B cell (primary cell): ENCODE results near the gene CYP2W1. TPM values are rescaled to one million over a fixed set of nuclear protein-coding genes. Genes with fewer than 3 reads are reported as not detected.

Experiments used
- ATAC-seq: fragments of 200-7000 bp; cut with Tn5 transposase; one replicate; pipeline ENCODE4 v1.10.0; 2021; ENCODE audit warnings: low read depth, mild to moderate bottlenecking, moderate number of reproducible peaks, moderate library complexity
- CTCF ChIA-PET: fragments of 350-600 bp; sonication (Branson Sonifier 250); formaldehyde crosslinking; loops from one replicate; lab custom pipeline; 2021; ENCODE audit warnings: antibody characterized with exemption, inconsistent platforms; lab: Charles Lee
- POLR2A ChIA-PET: fragments of 350-600 bp; sonication (Branson Sonifier 250); formaldehyde crosslinking; loops from one replicate; lab custom pipeline; 2021; ENCODE audit warnings: antibody characterized with exemption; lab: Charles Lee
- DNase-seq: peaks from one replicate; pipeline ENCODE4 v3.0.0; 2013
- H2AFZ ChIP-seq: 2 replicates; pipeline ENCODE4 v1.6.1; 2012; ENCODE audit warnings: mild to moderate bottlenecking, low read depth, low read length; ENCODE audit not compliant: insufficient read depth, poor library complexity, severe bottlenecking
- H3K27ac ChIP-seq, 2 donors: 1 replicate in 1 of 2; 2 replicates in 1 of 2; pipeline ENCODE4 v1.5.1; 2012 to 2013; ENCODE audit warnings: low read length in 2 of 2, mild to moderate bottlenecking in 2 of 2, moderate library complexity in 1 of 2
- H3K27me3 ChIP-seq, 4 experiments: fragments of 200-600 bp in 1 of 4; sonication (generic) in 1 of 4; replicated peaks in 1 of 4; 1 replicate in 2 of 4; 2 replicates in 2 of 4; pipeline versions ENCODE4 v1.6.1 to v1.7.0; 2013 to 2016; ENCODE audit warnings: low read length in 3 of 4, mild to moderate bottlenecking in 2 of 4, mixed read lengths in 1 of 4, moderate library complexity in 1 of 4; ENCODE audit not compliant: insufficient read depth in 4 of 4, control insufficient read depth in 3 of 4; ENCODE audit errors: control extremely low read depth in 1 of 4
- H3K36me3 ChIP-seq, 2 experiments: replicated peaks in 1 of 2; 1 replicate in 1 of 2; 2 replicates in 1 of 2; pipeline versions ENCODE4 v1.6.1 to v1.7.1; 2013; ENCODE audit warnings: low read length in 1 of 2; ENCODE audit not compliant: insufficient read depth in 2 of 2, control insufficient read depth in 1 of 2; ENCODE audit errors: control extremely low read depth in 1 of 2, extremely low read depth in 1 of 2
- H3K4me1 ChIP-seq, 2 donors: fragments of 200-600 bp in 1 of 2; sonication (generic) in 1 of 2; 1 replicate in 1 of 2; 2 replicates in 1 of 2; pipeline versions ENCODE4 v1.5.1 to v1.6.1; 2013 to 2017; ENCODE audit warnings: low read length in 2 of 2; ENCODE audit not compliant: control insufficient read depth in 2 of 2, insufficient read depth in 2 of 2
- H3K4me2 ChIP-seq: replicated peaks from 2 replicates; pipeline ENCODE3; 2012; ENCODE audit warnings: mild to moderate bottlenecking, low read depth, low read length; ENCODE audit not compliant: poor library complexity, severe bottlenecking
- H3K4me3 ChIP-seq, 5 experiments: fragments of 200-600 bp in 1 of 5; sonication (generic) in 1 of 5; 1 replicate in 3 of 5; 2 replicates in 2 of 5; pipeline versions ENCODE4 v1.5.1 to v1.7.0; 2011 to 2016; ENCODE audit warnings: low read length in 4 of 5, mild to moderate bottlenecking in 4 of 5, low read depth in 2 of 5, control low read depth in 1 of 5, moderate library complexity in 1 of 5; ENCODE audit not compliant: insufficient read depth in 1 of 5; ENCODE audit errors: control extremely low read depth in 1 of 5, extremely low read depth in 1 of 5
- H3K79me2 ChIP-seq: fragments of 200-600 bp; sonication (generic); one replicate; pipeline ENCODE4 v1.6.0; 2016; ENCODE audit warnings: low read length; ENCODE audit not compliant: control insufficient read depth, insufficient read depth
- H3K9ac ChIP-seq: fragments of 200-600 bp; sonication (generic); 2 replicates; pipeline ENCODE4 v1.6.1; 2017; ENCODE audit warnings: mild to moderate bottlenecking, low read length, moderate library complexity
- H3K9me3 ChIP-seq, 3 donors: one replicate each; pipeline versions ENCODE4 v1.6.1 to v1.7.1; 2013; ENCODE audit warnings: low read length in 2 of 3; ENCODE audit not compliant: control insufficient read depth in 2 of 3, insufficient read depth in 1 of 3; ENCODE audit errors: control extremely low read depth in 1 of 3
- H4K20me1 ChIP-seq: 2 replicates; pipeline ENCODE4 v1.6.0; 2012; ENCODE audit warnings: mild to moderate bottlenecking, low read length; ENCODE audit not compliant: insufficient read depth, control insufficient read depth, poor library complexity, severe bottlenecking
- H3K27ac Mint-ChIP-seq: one replicate; pipeline ENCODE4 v1.8.0; 2021; ENCODE audit warnings: mixed read lengths
- H3K27me3 Mint-ChIP-seq: one replicate; pipeline ENCODE4 v1.8.0; 2021; ENCODE audit warnings: mixed read lengths
- H3K4me1 Mint-ChIP-seq: one replicate; pipeline ENCODE4 v1.8.0; 2021; ENCODE audit warnings: mixed read lengths
- H3K4me3 Mint-ChIP-seq: one replicate; pipeline ENCODE4 v1.8.0; 2021; ENCODE audit warnings: mixed read lengths
- H3K9me3 Mint-ChIP-seq: one replicate; pipeline ENCODE4 v1.8.0; 2022; ENCODE audit warnings: mixed read lengths; ENCODE audit not compliant: insufficient read depth
- EZH2 ChIP-seq: IDR thresholded peaks from 2 replicates; pipeline ENCODE4 v1.6.1; 2012; ENCODE audit warnings: borderline replicate concordance, low read depth, mild to moderate bottlenecking, moderate library complexity, low read length; ENCODE audit not compliant: insufficient read depth, poor library complexity, severe bottlenecking
- WGBS: methylation state at CpG from one replicate; pipeline ENCODE4 v1.1.5; 2013; ENCODE audit warnings: missing lambda C conversion rate; ENCODE audit not compliant: insufficient coverage; 5-methylcytosine and 5-hydroxymethylcytosine counted together
- intact Hi-C: fragments of 100-400 bp; cut with micrococcal nuclease; formaldehyde crosslinking; loops from one replicate; pipeline ENCODE4 v1.10.0; 2022
- polyA plus RNA-seq: library from polyadenylated mRNA; depleted of rRNA; stranded (reverse); fragments of >200 nt; gene quantifications from 2 replicates; pipeline ENCODE4 v1.2.3, GENCODE V29; 2012
- total RNA-seq, 2 donors: library from RNA; stranded (reverse); fragments of 120-200 nt in 1 of 2; gene quantifications; 1 replicate in 1 of 2; 2 replicates in 1 of 2; pipeline versions ENCODE4 v1.2.3 to v1.2.4, GENCODE V29; 2013 to 2022
- TF ChIP-seq, protein P1 (sequence below): fragments of 200-600 bp; IDR thresholded peaks from one replicate; pipeline ENCODE4 v1.8.0; 2022; ENCODE audit warnings: antibody characterized with exemption, mild to moderate bottlenecking

The CYP2W1 gene
- total and polyA plus RNA-seq, 2 donors (not counting 1 experiment from before 2014, with no cell fraction given), result not detected

DNA sequence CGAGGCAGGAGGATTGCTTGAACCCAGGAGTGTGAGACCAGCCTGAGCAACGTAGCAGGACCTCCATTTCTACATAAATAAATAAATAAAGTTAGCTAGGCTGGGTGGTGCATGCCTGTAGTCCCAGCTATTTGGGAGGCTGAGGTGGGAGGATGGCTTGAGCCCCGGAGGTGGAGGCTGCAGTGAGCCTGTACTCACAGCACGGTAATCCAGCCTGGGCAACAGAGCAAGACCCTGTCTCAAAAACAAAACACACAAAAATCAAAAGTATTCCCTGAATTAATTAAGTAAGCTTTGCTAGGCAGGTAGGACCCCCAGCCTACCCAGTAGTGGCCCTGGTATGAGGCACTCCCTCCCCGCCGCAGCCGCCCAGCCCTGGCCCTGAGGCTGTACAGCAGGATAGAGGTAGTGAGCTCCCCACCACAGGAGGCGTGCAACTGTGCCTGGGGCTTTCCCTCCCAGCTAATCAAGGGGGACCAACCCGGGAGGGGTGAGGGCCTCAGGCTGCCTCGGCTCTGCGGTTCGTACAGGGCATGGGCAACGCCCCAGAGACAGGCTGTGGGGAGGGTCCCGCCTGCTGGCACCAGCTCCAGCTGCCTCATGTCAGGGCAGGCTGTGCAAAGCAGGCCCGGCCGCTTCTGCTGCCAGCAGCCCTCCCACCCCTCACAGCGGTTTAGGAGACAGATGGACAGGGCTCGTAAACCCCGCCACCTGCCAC is 1.0 kb upstream of the CYP2W1 start:
- peaks cover 2% of the 10 kb centered on the region for H3K4me1 Mint-ChIP-seq
- WGBS, result 88% methylated on average over 14 of the region's 19 CpGs
- Histone ChIP-seq H3K27me3 (peaks cover 0 to 13% (median 3%) of the 10 kb centered on the region in 4 experiments), H3K79me2 (no peaks in the 10 kb centered on the region), H3K4me2 (no peak overlapping the region), H3K36me3 (no peaks in the 10 kb centered on the region), H2AFZ (no peak overlapping the region), H3K9me3 (peaks cover 0 to 7% (median 0%) of the 10 kb centered on the region in 3 donors), H3K27ac (no peak overlapping the region), H4K20me1 (no peaks in the 10 kb centered on the region), H3K9ac (no peak overlapping the region), H3K4me1 (no peaks in the 10 kb centered on the region), H3K4me3 (no peak overlapping the region)
- DNase-seq, result no peak
- CTCF ChIA-PET, result interaction anchor here (0.9 to 1.4 kb wide), 5 partner anchors 9 to 192 kb away, joined by 3 to 5 read pairs (median 3); no protein-coding TSS in a partner anchor
- no peak overlapping the region for H3K27ac Mint-ChIP-seq
- intact Hi-C loops, result no loop called here
- H3K4me3 Mint-ChIP-seq, result no peak overlapping the region
- TF ChIP-seq, protein P1, sequence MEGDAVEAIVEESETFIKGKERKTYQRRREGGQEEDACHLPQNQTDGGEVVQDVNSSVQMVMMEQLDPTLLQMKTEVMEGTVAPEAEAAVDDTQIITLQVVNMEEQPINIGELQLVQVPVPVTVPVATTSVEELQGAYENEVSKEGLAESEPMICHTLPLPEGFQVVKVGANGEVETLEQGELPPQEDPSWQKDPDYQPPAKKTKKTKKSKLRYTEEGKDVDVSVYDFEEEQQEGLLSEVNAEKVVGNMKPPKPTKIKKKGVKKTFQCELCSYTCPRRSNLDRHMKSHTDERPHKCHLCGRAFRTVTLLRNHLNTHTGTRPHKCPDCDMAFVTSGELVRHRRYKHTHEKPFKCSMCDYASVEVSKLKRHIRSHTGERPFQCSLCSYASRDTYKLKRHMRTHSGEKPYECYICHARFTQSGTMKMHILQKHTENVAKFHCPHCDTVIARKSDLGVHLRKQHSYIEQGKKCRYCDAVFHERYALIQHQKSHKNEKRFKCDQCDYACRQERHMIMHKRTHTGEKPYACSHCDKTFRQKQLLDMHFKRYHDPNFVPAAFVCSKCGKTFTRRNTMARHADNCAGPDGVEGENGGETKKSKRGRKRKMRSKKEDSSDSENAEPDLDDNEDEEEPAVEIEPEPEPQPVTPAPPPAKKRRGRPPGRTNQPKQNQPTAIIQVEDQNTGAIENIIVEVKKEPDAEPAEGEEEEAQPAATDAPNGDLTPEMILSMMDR, result no peak
- TF ChIP-seq EZH2, result no peak
- POLR2A ChIA-PET, result no interaction called here
- H3K27me3 Mint-ChIP-seq, result peaks cover 8% of the 10 kb centered on the region
- H3K9me3 Mint-ChIP-seq, result no peaks in the 10 kb centered on the region
- ATAC-seq, result no peak

DNA sequence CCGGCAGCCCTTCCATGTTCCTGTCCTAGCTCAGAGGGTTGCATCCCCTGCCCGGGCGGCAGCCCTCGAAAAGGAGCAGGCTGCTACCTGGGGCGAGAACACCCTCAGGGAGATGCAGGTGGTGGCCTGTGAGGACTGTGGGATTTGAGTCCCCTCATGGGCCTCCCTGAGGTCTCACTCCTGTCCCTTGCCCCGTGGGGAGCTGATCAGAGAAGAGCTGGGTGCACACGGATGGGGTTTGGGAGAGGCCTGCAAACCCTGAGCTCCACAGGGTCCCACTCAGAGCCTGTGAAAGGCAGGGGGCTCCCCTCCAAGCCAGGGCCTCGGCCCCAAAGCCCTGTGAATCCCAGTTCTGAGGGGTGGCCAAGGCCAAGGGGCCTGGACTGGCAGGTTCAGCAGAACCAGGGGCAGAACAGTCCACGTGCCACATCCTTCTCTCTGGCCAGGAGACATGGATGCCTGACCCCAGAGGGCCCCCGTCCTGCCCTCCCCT is 424 bp upstream of the CYP2W1 start:
- Histone ChIP-seq H2AFZ (no peak overlapping the region), H3K4me1 (no peaks in the 10 kb centered on the region), H3K9me3 (peaks cover 0 to 7% (median 0%) of the 10 kb centered on the region in 3 donors), H3K27ac (no peak overlapping the region), H3K4me3 (no peak overlapping the region), H3K36me3 (no peaks in the 10 kb centered on the region), H3K9ac (no peak overlapping the region), H3K27me3 (peaks cover 0 to 18% (median 4%) of the 10 kb centered on the region in 4 experiments), H3K79me2 (no peaks in the 10 kb centered on the region), H3K4me2 (no peak overlapping the region), H4K20me1 (no peaks in the 10 kb centered on the region)
- Mint-ChIP-seq H3K27ac (no peak overlapping the region), H3K27me3 (peaks cover 8% of the 10 kb centered on the region), H3K9me3 (no peaks in the 10 kb centered on the region), H3K4me3 (no peak overlapping the region), H3K4me1 (peaks cover 2% of the 10 kb centered on the region)
- no peak for TF ChIP-seq EZH2
- TF ChIP-seq, protein P1, result no peak
- CTCF ChIA-PET, result interaction anchor here (0.9 to 1.4 kb wide), 5 partner anchors 9 to 192 kb away, joined by 3 to 5 read pairs (median 3); no protein-coding TSS in a partner anchor
- ATAC-seq (no peak), DNase-seq (no peak)
- intact Hi-C loops, result no loop called here
- 77% methylated on average over 8 of the region's 10 CpGs for WGBS
- POLR2A ChIA-PET, result no interaction called here
